Activated T-helper 17 cell treated with anti-CD3 and anti-CD28 coated beads, Interleukin-2, amount 50 U/mL, for 72 hours (primary cell): ENCODE data around the gene SH2D1A. TPM values are rescaled to one million over a fixed set of nuclear protein-coding genes. Genes with fewer than 3 reads are reported as not detected.
"Not testable (repeated sequence)": the region's sequence is repeated elsewhere in the genome, so short reads cannot be mapped to it uniquely, and the experiment has no call there.

Experiments used
- ATAC-seq: fragments of 150-1000 bp; cut with Tn5 transposase; replicated peaks from 2 replicates; pipeline ENCODE4 v1.10.0; 2021; ENCODE audit warnings: mild to moderate bottlenecking, moderate library complexity
- H3K27ac Mint-ChIP-seq: one replicate; pipeline ENCODE4 v1.8.0; 2022; ENCODE audit warnings: mixed read lengths
- H3K27me3 Mint-ChIP-seq: one replicate; pipeline ENCODE4 v1.8.0; 2022; ENCODE audit warnings: mixed read lengths
- H3K36me3 Mint-ChIP-seq: one replicate; pipeline ENCODE4 v1.8.0; 2022; ENCODE audit warnings: low read depth, mild to moderate bottlenecking, mixed read lengths
- H3K4me1 Mint-ChIP-seq: one replicate; pipeline ENCODE4 v1.8.0; 2022; ENCODE audit warnings: mixed read lengths
- H3K4me3 Mint-ChIP-seq: one replicate; pipeline ENCODE4 v1.8.0; 2022; ENCODE audit warnings: mild to moderate bottlenecking, mixed read lengths
- H3K9me3 Mint-ChIP-seq: one replicate; pipeline ENCODE4 v1.8.0; 2022; ENCODE audit warnings: mixed read lengths
- total RNA-seq, 2 donors: library from RNA; stranded (reverse); gene quantifications; one replicate each; pipeline ENCODE4 v1.2.3, GENCODE V29; 2022

SH2D1A gene
- total RNA-seq, 2 donors from 2014 or later: 45.5 to 60.9 TPM

- H3K4me1 Mint-ChIP-seq: no peaks in the 10 kb centered on the region
- H3K27ac Mint-ChIP-seq: peak overlapping the region; percentile 4
- peaks cover 25% of the 10 kb centered on the region for H3K36me3 Mint-ChIP-seq
- no peak overlapping the region for H3K4me3 Mint-ChIP-seq
- H3K9me3 Mint-ChIP-seq: no peaks in the 10 kb centered on the region
- ATAC-seq: no peak
- no peaks in the 10 kb centered on the region for H3K27me3 Mint-ChIP-seq
Observed at GRCh38 chrX:124386401-124386800, 40.0 kb downstream of the SH2D1A start.

- Mint-ChIP-seq H3K36me3 (peaks cover 15% of the 10 kb centered on the region), H3K27me3 (no peaks in the 10 kb centered on the region), H3K9me3 (no peaks in the 10 kb centered on the region), H3K4me1 (peaks cover 3% of the 10 kb centered on the region), H3K27ac (no peak overlapping the region), H3K4me3 (no peak overlapping the region)
- peak; percentile 40 for ATAC-seq
Observed at GRCh38 chrX:124388562-124388961, 42.2 kb downstream of the SH2D1A start.

- Mint-ChIP-seq H3K4me1 (peaks cover 17% of the 10 kb centered on the region), H3K36me3 (peaks cover 5% of the 10 kb centered on the region), H3K27me3 (no peaks in the 10 kb centered on the region), H3K27ac (no peak overlapping the region), H3K9me3 (no peaks in the 10 kb centered on the region), H3K4me3 (no peak overlapping the region)
- ATAC-seq: no peak
Observed at GRCh38 chrX:124392794-124393193, 46.4 kb downstream of the SH2D1A start.

- Mint-ChIP-seq H3K27ac (no peak overlapping the region), H3K9me3 (no peaks in the 10 kb centered on the region), H3K4me1 (peaks cover 17% of the 10 kb centered on the region), H3K4me3 (no peak overlapping the region), H3K27me3 (no peaks in the 10 kb centered on the region), H3K36me3 (peaks cover 5% of the 10 kb centered on the region)
- peak; percentile 59 for ATAC-seq
Observed at GRCh38 chrX:124393238-124393637, 46.9 kb downstream of the SH2D1A start.

GRCh38 chrX:124393659-124394058 lies 47.3 kb downstream of the SH2D1A start:
- H3K27ac Mint-ChIP-seq: no peak overlapping the region
- H3K4me3 Mint-ChIP-seq: no peak overlapping the region
- H3K4me1 Mint-ChIP-seq: peaks cover 17% of the 10 kb centered on the region
- ATAC-seq: peak; percentile 59
- H3K27me3 Mint-ChIP-seq: no peaks in the 10 kb centered on the region
- H3K36me3 Mint-ChIP-seq: peaks cover 5% of the 10 kb centered on the region
- no peaks in the 10 kb centered on the region for H3K9me3 Mint-ChIP-seq

GRCh38 chrX:124395145-124395880 lies 49.0 kb downstream of the SH2D1A start:
- Mint-ChIP-seq H3K27me3 (no peaks in the 10 kb centered on the region), H3K9me3 (no peaks in the 10 kb centered on the region), H3K36me3 (peaks cover 5% of the 10 kb centered on the region), H3K4me1 (peaks cover 17% of the 10 kb centered on the region), H3K4me3 (peak overlapping the region; percentile 35), H3K27ac (no peak overlapping the region)
- no peak for ATAC-seq

- Mint-ChIP-seq H3K27me3 (no peaks in the 10 kb centered on the region), H3K27ac (no peak overlapping the region), H3K9me3 (no peaks in the 10 kb centered on the region), H3K4me1 (no peaks in the 10 kb centered on the region), H3K36me3 (no peaks in the 10 kb centered on the region), H3K4me3 (no peak overlapping the region)
- ATAC-seq: no peak
Observed at GRCh38 chrX:124401696-124402095, 55.3 kb downstream of the SH2D1A start.

GRCh38 chrX:124405868-124406267 lies 59.5 kb downstream of the SH2D1A start:
- Mint-ChIP-seq H3K27ac (peak overlapping the region; percentile 15), H3K9me3 (no peaks in the 10 kb centered on the region), H3K27me3 (no peaks in the 10 kb centered on the region), H3K4me1 (no peaks in the 10 kb centered on the region), H3K36me3 (no peaks in the 10 kb centered on the region), H3K4me3 (no peak overlapping the region)
- no peak for ATAC-seq

- H3K36me3 Mint-ChIP-seq: no peaks in the 10 kb centered on the region
- H3K4me1 Mint-ChIP-seq: no peaks in the 10 kb centered on the region
- no peaks in the 10 kb centered on the region for H3K27me3 Mint-ChIP-seq
- no peaks in the 10 kb centered on the region for H3K9me3 Mint-ChIP-seq
- peak overlapping the region; percentile 42 for H3K4me3 Mint-ChIP-seq
- no peak overlapping the region for H3K27ac Mint-ChIP-seq
- peak; percentile 99 for ATAC-seq
Observed at GRCh38 chrX:124406294-124407014, 60.1 kb downstream of the SH2D1A start.

GRCh38 chrX:124407226-124407625 lies 60.9 kb downstream of the SH2D1A start:
- H3K36me3 Mint-ChIP-seq: no peaks in the 10 kb centered on the region
- H3K9me3 Mint-ChIP-seq: no peaks in the 10 kb centered on the region
- H3K27ac Mint-ChIP-seq: no peak overlapping the region
- H3K4me1 Mint-ChIP-seq: no peaks in the 10 kb centered on the region
- H3K4me3 Mint-ChIP-seq: no peak overlapping the region
- no peaks in the 10 kb centered on the region for H3K27me3 Mint-ChIP-seq
- no peak for ATAC-seq

- not testable (repeated sequence) for H3K4me1 Mint-ChIP-seq, H3K36me3 Mint-ChIP-seq, H3K27me3 Mint-ChIP-seq, H3K27ac Mint-ChIP-seq, H3K9me3 Mint-ChIP-seq, ATAC-seq, H3K4me3 Mint-ChIP-seq
Observed at GRCh38 chrX:124408380-124408779, 62.0 kb downstream of the SH2D1A start.

- Mint-ChIP-seq H3K4me3 (no peak overlapping the region), H3K36me3 (peaks cover 5% of the 10 kb centered on the region), H3K27ac (no peak overlapping the region), H3K4me1 (no peaks in the 10 kb centered on the region), H3K27me3 (no peaks in the 10 kb centered on the region), H3K9me3 (peaks cover 3% of the 10 kb centered on the region)
- no peak for ATAC-seq
Observed at GRCh38 chrX:124413244-124413643, 66.9 kb downstream of the SH2D1A start.

- Mint-ChIP-seq H3K4me1 (no peaks in the 10 kb centered on the region), H3K4me3 (no peak overlapping the region), H3K9me3 (peaks cover 3% of the 10 kb centered on the region), H3K36me3 (peaks cover 5% of the 10 kb centered on the region), H3K27me3 (no peaks in the 10 kb centered on the region), H3K27ac (no peak overlapping the region)
- ATAC-seq: no peak
Observed at GRCh38 chrX:124414281-124414680, 67.9 kb downstream of the SH2D1A start.

- Mint-ChIP-seq H3K4me3 (no peak overlapping the region), H3K9me3 (peaks cover 3% of the 10 kb centered on the region), H3K4me1 (no peaks in the 10 kb centered on the region), H3K36me3 (peaks cover 5% of the 10 kb centered on the region), H3K27me3 (no peaks in the 10 kb centered on the region), H3K27ac (no peak overlapping the region)
- no peak for ATAC-seq
Observed at GRCh38 chrX:124415115-124415800, 68.9 kb downstream of the SH2D1A start.
